ENCODE data around the gene ZBED1. TPM values are rescaled to one million over a fixed set of nuclear protein-coding genes. Genes with fewer than 3 reads are reported as not detected.

ZBED1 gene
- total RNA-seq, 2 experiments from 2014 or later = 15.8 to 16.1 TPM

DNA sequence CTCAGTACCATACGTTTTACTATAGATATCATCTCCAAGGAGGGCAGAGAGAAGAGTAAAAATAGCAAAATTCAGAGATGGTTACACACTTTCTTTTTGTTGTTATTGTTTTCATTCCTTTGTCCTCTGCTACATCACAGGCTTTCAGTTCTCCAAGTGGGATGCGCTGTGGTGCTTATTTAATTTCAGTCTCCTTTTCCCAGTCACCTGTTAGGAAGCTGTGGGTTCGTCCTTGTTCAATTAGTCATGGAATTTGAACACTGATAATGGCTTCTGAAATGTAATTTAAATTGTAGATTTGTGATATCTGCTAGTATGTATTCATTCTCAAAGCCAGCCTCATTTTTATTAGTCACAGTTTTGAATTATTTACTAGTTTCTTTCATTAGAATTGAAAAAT is 38.8 kb upstream of the ZBED1 start:
- intact Hi-C loops (cut with DNase I, micrococcal nuclease) = no loop called here
- DNase-seq (no peak), ATAC-seq (ENCODE audit: poor library complexity) (no peak)
- Histone ChIP-seq H3K4me1 (ENCODE audit: insufficient read depth, low read length) (no peaks in the 10 kb centered on the region), H3K4me3 (ENCODE audit: low read length) (no peak overlapping the region), H3K27me3 (ENCODE audit: control insufficient read depth in 1 of 2, insufficient read depth in 2 of 2, low read length in 2 of 2) (no peaks in the 10 kb centered on the region), H3K36me3 (ENCODE audit: insufficient read depth, low read length) (no peaks in the 10 kb centered on the region), H3K9me3 (ENCODE audit: control insufficient read depth in 1 of 2, insufficient read depth in 1 of 2, low read length in 2 of 2) (no peaks in the 10 kb centered on the region), H3K27ac (ENCODE audit: low read depth in 1 of 2, low read length in 2 of 2) (no peak overlapping the region)
- ChIA-PET POLR2A (no interaction called here), CTCF (no interaction called here)
- no peaks in the 10 kb centered on the region for H3K4me1 Mint-ChIP-seq (ENCODE audit: low read depth)
- peaks cover 16% of the 10 kb centered on the region for H3K27me3 Mint-ChIP-seq
- no peaks in the 10 kb centered on the region for H3K9me3 Mint-ChIP-seq
- TF ChIP-seq, protein P1, sequence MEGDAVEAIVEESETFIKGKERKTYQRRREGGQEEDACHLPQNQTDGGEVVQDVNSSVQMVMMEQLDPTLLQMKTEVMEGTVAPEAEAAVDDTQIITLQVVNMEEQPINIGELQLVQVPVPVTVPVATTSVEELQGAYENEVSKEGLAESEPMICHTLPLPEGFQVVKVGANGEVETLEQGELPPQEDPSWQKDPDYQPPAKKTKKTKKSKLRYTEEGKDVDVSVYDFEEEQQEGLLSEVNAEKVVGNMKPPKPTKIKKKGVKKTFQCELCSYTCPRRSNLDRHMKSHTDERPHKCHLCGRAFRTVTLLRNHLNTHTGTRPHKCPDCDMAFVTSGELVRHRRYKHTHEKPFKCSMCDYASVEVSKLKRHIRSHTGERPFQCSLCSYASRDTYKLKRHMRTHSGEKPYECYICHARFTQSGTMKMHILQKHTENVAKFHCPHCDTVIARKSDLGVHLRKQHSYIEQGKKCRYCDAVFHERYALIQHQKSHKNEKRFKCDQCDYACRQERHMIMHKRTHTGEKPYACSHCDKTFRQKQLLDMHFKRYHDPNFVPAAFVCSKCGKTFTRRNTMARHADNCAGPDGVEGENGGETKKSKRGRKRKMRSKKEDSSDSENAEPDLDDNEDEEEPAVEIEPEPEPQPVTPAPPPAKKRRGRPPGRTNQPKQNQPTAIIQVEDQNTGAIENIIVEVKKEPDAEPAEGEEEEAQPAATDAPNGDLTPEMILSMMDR (IDR thresholded peaks at IDR 0.05) = no peak
- H3K27ac Mint-ChIP-seq = no peak overlapping the region
- H3K36me3 Mint-ChIP-seq (ENCODE audit: low read depth) = no peaks in the 10 kb centered on the region
- no peak overlapping the region for H3K4me3 Mint-ChIP-seq

DNA sequence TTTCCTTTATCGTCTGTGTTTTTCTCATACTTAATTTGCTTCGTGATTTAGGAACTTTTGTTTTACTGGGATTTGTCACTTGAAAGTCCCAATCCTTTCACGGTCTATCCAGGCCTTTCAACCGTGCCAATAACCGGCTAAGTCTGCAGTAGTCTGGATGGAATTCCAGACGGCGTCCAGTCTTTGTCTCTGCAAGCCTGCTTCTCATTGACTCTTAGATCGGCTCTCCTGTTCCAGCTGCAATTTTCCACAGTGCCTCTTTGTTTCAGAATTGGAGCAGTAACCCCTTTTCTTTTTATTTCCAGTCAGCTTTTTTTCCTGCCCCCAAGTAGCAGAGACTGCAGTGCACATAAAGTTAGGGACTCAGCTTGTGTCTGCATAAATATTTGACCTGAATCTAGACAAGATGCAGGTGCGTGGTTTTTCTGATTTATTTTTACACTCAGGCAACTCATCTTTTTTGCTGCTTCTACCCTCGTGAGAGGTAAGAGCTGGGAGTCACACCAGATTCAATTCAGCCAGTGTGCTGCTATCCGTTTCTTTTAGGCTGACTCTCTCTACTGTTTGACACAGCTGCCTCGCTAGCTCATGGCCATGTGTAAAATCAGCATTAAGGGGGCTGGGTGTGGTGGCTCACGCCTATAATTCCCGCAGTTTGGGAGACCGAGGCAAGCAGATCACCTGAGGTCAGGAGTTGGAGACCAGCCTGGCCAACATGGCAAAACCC is 37.4 kb upstream of the ZBED1 start:
- no peak for ATAC-seq (ENCODE audit: poor library complexity)
- no peak for DNase-seq
- H3K27me3 Mint-ChIP-seq = peaks cover 10% of the 10 kb centered on the region
- Histone ChIP-seq H3K27me3 (ENCODE audit: control insufficient read depth in 1 of 2, insufficient read depth in 2 of 2, low read length in 2 of 2) (no peaks in the 10 kb centered on the region), H3K4me3 (ENCODE audit: low read length) (no peak overlapping the region), H3K27ac (ENCODE audit: low read depth in 1 of 2, low read length in 2 of 2) (no peak overlapping the region), H3K4me1 (ENCODE audit: insufficient read depth, low read length) (no peaks in the 10 kb centered on the region), H3K36me3 (ENCODE audit: insufficient read depth, low read length) (no peaks in the 10 kb centered on the region), H3K9me3 (ENCODE audit: control insufficient read depth in 1 of 2, insufficient read depth in 1 of 2, low read length in 2 of 2) (no peaks in the 10 kb centered on the region)
- ChIA-PET POLR2A (no interaction called here), CTCF (no interaction called here)
- H3K4me3 Mint-ChIP-seq = no peak overlapping the region
- TF ChIP-seq, protein P1 (IDR thresholded peaks at IDR 0.05) = no peak
- H3K27ac Mint-ChIP-seq = no peak overlapping the region
- intact Hi-C loops (cut with DNase I, micrococcal nuclease) = no loop called here
- no peaks in the 10 kb centered on the region for H3K36me3 Mint-ChIP-seq (ENCODE audit: low read depth)
- no peaks in the 10 kb centered on the region for H3K9me3 Mint-ChIP-seq
- no peaks in the 10 kb centered on the region for H3K4me1 Mint-ChIP-seq (ENCODE audit: low read depth)

DNA sequence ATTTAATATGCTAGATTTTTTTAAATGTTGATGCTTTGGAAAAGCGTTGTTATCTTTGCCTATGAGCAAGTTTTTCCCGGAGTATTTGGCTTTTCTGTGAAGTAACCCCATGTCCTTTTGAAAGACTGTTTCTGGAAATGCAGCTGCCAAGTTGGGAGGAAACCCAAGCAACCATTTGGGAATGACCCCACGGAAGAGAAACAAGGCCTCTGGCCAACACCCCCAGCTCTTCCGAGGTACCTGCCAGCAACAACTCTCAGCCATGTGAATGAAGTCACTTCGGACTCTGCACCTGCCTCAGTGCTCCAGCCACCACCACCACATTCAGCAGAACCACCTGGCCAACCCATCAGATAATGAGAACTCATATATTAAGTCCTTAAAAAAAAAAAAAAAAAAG is 36.2 kb upstream of the ZBED1 start:
- no peaks in the 10 kb centered on the region for H3K36me3 Mint-ChIP-seq (ENCODE audit: low read depth)
- TF ChIP-seq, protein P1 (IDR thresholded peaks at IDR 0.05) = no peak
- H3K27me3 Mint-ChIP-seq = peaks cover 10% of the 10 kb centered on the region
- intact Hi-C loops (cut with DNase I, micrococcal nuclease) = no loop called here
- ATAC-seq (ENCODE audit: poor library complexity) = no peak
- no peak overlapping the region for H3K27ac ChIP-seq (ENCODE audit: low read depth in 1 of 2, low read length in 2 of 2)
- DNase-seq = no peak
- no peaks in the 10 kb centered on the region for H3K4me1 ChIP-seq (ENCODE audit: insufficient read depth, low read length)
- H3K4me3 ChIP-seq (ENCODE audit: low read length) = no peak overlapping the region
- no peaks in the 10 kb centered on the region for H3K36me3 ChIP-seq (ENCODE audit: insufficient read depth, low read length)
- H3K4me1 Mint-ChIP-seq (ENCODE audit: low read depth) = no peaks in the 10 kb centered on the region
- H3K9me3 Mint-ChIP-seq = no peaks in the 10 kb centered on the region
- ChIA-PET POLR2A (no interaction called here), CTCF (no interaction called here)
- no peak overlapping the region for H3K4me3 Mint-ChIP-seq
- no peak overlapping the region for H3K27ac Mint-ChIP-seq
- H3K9me3 ChIP-seq (ENCODE audit: control insufficient read depth in 1 of 2, insufficient read depth in 1 of 2, low read length in 2 of 2) = no peaks in the 10 kb centered on the region
- H3K27me3 ChIP-seq (ENCODE audit: control insufficient read depth in 1 of 2, insufficient read depth in 2 of 2, low read length in 2 of 2) = no peaks in the 10 kb centered on the region
